Right hindlimb (tissue), 1 donor: ENCODE data around the gene IL1RAPL1.

Experiments used
- DNase-seq: peaks from one replicate; pipeline ENCODE4 v3.0.0-alpha.2; 2018

The IL1RAPL1 gene

GRCh38 chrX:28586981-28587551 is at the start of gene IL1RAPL1:
IL1RAPL1 (plus strand) TSS chrX:28587446.
- peak; percentile 66 for DNase-seq

GRCh38 chrX:28542791-28543190 is 44.5 kb upstream of the IL1RAPL1 start:
- DNase-seq = no peak

GRCh38 chrX:28549838-28550237 is 37.4 kb upstream of the IL1RAPL1 start:
- DNase-seq = no peak

- DNase-seq = no peak
Observed at GRCh38 chrX:28550331-28550872, 36.8 kb upstream of the IL1RAPL1 start.

- no peak for DNase-seq
Observed at GRCh38 chrX:28552322-28552721, 34.9 kb upstream of the IL1RAPL1 start.

GRCh38 chrX:28552882-28553829 is 34.1 kb upstream of the IL1RAPL1 start:
- no peak for DNase-seq

GRCh38 chrX:28576117-28576516 is 11.1 kb upstream of the IL1RAPL1 start:
- DNase-seq = no peak

- DNase-seq = no peak
Observed at GRCh38 chrX:28581522-28581921, 5.7 kb upstream of the IL1RAPL1 start.

- DNase-seq = no peak
Observed at GRCh38 chrX:28582511-28582910, 4.7 kb upstream of the IL1RAPL1 start.

- no peak for DNase-seq
Observed at GRCh38 chrX:28584025-28584424, 3.2 kb upstream of the IL1RAPL1 start.

- DNase-seq = no peak
Observed at GRCh38 chrX:28585767-28586166, 1.5 kb upstream of the IL1RAPL1 start.

GRCh38 chrX:28586286-28586685 is 960 bp upstream of the IL1RAPL1 start:
- DNase-seq = peak; percentile 43

- DNase-seq = no peak
Observed at GRCh38 chrX:28589046-28589445, 1.8 kb downstream of the IL1RAPL1 start.

GRCh38 chrX:28590396-28590795 is 3.1 kb downstream of the IL1RAPL1 start:
- no peak for DNase-seq

- no peak for DNase-seq
Observed at GRCh38 chrX:28591542-28591941, 4.3 kb downstream of the IL1RAPL1 start.

- DNase-seq = no peak
Observed at GRCh38 chrX:28595346-28595745, 8.1 kb downstream of the IL1RAPL1 start.

- DNase-seq = no peak
Observed at GRCh38 chrX:28599957-28600356, 12.7 kb downstream of the IL1RAPL1 start.

GRCh38 chrX:28609003-28609402 is 21.8 kb downstream of the IL1RAPL1 start:
- no peak for DNase-seq

GRCh38 chrX:28609917-28610613 is 22.8 kb downstream of the IL1RAPL1 start:
- no peak for DNase-seq

GRCh38 chrX:28610746-28611145 is 23.5 kb downstream of the IL1RAPL1 start:
- no peak for DNase-seq

- DNase-seq = no peak
Observed at GRCh38 chrX:28613558-28613957, 26.3 kb downstream of the IL1RAPL1 start.

- no peak for DNase-seq
Observed at GRCh38 chrX:28625223-28625622, 38.0 kb downstream of the IL1RAPL1 start.

GRCh38 chrX:28626515-28626914 is 39.3 kb downstream of the IL1RAPL1 start:
- DNase-seq = no peak
